VCaP (cell line): Measurements from ENCODE around the gene KCNJ5.

Experiments used
- H3K27ac ChIP-seq: fragments of 450-650 bp; 2 replicates; pipeline ENCODE4 v1.5.1; 2017
- TF ChIP-seq, protein P1 (sequence below): fragments of 450-650 bp; conservative IDR thresholded peaks from 2 replicates; pipeline ENCODE4 v1.5.1; 2017; ENCODE audit warnings: mild to moderate bottlenecking, moderate library complexity

KCNJ5 gene

DNA sequence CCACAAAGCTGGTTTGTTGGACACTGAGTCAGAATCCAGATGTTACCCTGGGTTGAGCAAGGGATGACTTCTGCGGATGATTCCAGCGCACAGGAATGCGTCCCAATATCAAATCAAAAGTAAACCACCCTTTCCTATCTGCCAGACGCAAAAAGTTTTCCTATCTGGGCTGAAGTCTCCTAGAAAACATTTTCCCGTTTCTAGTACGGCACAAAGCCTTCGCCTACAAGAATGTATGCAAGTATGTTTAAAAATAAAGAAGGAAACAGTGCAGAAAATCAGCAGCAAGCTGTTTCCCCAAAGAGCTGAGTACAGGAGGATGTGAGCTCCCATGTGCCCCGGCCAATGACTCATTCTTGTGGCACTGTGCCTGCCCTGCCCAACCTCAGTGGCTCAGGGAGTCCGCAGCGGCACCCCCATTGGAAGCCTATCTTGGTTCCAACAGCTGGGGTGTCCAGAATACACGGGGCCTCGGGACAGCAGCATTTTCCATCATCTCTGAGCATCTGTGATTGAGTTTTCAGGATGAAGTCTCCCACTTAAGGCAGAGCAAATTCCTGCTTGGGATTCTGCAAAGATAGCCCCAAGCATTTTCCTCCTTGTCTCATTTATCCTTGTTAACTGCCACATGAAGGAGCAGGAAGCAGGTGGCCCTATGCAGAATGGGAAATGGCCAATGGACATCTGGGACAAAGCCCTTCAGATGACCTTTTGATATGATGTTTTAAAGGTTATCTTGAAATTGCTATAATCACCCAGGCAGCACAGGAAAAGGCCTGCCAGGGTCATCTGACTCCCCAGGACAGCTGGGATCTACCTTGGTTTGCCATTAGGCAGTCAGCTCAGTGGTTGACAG is 17.5 kb downstream of the KCNJ5 start:
- TF ChIP-seq, protein P1, sequence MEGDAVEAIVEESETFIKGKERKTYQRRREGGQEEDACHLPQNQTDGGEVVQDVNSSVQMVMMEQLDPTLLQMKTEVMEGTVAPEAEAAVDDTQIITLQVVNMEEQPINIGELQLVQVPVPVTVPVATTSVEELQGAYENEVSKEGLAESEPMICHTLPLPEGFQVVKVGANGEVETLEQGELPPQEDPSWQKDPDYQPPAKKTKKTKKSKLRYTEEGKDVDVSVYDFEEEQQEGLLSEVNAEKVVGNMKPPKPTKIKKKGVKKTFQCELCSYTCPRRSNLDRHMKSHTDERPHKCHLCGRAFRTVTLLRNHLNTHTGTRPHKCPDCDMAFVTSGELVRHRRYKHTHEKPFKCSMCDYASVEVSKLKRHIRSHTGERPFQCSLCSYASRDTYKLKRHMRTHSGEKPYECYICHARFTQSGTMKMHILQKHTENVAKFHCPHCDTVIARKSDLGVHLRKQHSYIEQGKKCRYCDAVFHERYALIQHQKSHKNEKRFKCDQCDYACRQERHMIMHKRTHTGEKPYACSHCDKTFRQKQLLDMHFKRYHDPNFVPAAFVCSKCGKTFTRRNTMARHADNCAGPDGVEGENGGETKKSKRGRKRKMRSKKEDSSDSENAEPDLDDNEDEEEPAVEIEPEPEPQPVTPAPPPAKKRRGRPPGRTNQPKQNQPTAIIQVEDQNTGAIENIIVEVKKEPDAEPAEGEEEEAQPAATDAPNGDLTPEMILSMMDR = no peak
- no peak overlapping the region for H3K27ac ChIP-seq

DNA sequence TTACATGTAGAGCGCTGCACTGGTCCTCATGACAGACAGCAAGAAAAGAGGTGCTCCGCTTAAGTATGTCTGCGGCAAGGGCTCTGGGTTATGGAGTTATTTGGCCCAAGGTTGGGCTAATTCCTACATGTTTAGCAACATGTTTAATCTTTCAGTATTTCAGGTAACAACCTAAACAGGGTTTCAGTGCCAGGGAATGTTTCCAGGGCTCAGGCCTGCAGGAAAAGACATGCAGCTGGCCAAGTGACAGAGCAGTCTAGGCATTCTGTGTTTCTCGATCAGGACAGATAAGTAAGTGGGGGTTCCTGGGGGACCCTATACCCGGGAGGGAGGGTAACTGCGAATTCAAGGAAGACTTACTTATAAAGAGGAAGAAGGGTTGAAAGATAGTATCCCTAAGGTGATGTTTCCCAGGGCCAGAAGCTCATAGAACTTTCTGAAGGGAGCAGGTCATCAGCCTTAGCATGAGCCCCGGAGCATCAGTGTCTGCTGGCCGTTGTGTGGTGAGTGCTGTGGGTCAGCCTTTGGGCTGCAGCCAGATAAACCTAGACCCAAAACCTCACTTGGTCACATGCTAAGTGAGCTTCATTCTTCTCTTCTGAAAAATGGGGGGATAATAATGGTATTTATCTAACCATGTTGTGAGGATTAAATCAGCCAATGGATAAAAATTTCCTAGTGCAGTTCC is 18.4 kb downstream of the KCNJ5 start:
- TF ChIP-seq, protein P1 = no peak

DNA sequence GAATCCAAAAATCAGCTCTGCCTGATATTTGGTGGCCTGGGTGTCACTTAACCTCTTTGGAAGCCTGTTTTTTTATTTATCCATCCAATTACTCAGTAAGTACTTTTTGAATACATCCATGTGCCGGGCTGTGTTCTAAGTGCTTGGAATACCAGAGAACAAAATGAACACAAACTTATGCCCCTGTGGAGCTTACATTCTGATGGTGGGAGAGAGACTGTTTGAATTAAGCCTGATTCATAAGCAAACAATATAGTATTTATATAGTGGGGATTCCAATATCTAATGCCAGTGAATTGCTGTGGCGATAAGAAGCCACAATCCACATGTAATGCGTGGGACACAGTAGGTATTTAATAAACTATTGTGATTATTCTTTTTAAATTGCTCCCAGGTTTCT is 19.4 kb downstream of the KCNJ5 start:
- TF ChIP-seq, protein P1 = no peak
- no peak overlapping the region for H3K27ac ChIP-seq

More for the DNA sequence above, 18.4 kb downstream of the KCNJ5 start:
- no peak overlapping the region for H3K27ac ChIP-seq

DNA sequence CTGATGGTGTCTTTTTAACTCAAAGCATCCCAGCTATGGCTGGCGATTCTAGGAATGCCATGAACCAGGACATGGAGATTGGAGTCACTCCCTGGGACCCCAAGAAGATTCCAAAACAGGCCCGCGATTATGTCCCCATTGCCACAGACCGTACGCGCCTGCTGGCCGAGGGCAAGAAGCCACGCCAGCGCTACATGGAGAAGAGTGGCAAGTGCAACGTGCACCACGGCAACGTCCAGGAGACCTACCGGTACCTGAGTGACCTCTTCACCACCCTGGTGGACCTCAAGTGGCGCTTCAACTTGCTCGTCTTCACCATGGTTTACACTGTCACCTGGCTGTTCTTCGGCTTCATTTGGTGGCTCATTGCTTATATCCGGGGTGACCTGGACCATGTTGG is 20.1 kb downstream of the KCNJ5 start:
- no peak overlapping the region for H3K27ac ChIP-seq
- TF ChIP-seq, protein P1 = no peak

DNA sequence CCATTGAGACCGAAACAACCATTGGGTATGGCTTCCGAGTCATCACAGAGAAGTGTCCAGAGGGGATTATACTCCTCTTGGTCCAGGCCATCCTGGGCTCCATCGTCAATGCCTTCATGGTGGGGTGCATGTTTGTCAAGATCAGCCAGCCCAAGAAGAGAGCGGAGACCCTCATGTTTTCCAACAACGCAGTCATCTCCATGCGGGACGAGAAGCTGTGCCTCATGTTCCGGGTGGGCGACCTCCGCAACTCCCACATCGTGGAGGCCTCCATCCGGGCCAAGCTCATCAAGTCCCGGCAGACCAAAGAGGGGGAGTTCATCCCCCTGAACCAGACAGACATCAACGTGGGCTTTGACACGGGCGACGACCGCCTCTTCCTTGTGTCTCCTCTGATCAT is 20.5 kb downstream of the KCNJ5 start:
- TF ChIP-seq, protein P1 = no peak
- H3K27ac ChIP-seq = no peak overlapping the region

DNA sequence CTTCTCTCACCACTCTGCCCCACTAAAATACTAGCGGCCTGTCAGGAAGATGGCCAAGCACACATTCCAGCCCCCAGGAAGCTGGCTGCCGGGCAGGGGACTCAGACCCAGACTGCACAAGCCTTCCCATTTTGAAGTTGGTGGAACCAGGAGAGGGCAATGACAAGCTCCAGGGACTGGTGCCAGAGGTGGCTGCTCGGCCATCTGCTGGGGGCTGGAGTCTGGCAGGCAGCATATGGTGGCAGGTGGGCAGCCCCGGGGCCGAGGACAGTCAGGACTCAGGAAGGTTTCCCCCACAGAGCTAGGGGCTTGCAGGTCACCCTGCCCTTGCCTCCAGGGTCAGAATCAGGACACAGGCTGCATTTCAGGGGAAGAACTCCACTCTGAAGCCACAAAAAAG is 22.6 kb downstream of the KCNJ5 start:
- TF ChIP-seq, protein P1 = no peak
- no peak overlapping the region for H3K27ac ChIP-seq

DNA sequence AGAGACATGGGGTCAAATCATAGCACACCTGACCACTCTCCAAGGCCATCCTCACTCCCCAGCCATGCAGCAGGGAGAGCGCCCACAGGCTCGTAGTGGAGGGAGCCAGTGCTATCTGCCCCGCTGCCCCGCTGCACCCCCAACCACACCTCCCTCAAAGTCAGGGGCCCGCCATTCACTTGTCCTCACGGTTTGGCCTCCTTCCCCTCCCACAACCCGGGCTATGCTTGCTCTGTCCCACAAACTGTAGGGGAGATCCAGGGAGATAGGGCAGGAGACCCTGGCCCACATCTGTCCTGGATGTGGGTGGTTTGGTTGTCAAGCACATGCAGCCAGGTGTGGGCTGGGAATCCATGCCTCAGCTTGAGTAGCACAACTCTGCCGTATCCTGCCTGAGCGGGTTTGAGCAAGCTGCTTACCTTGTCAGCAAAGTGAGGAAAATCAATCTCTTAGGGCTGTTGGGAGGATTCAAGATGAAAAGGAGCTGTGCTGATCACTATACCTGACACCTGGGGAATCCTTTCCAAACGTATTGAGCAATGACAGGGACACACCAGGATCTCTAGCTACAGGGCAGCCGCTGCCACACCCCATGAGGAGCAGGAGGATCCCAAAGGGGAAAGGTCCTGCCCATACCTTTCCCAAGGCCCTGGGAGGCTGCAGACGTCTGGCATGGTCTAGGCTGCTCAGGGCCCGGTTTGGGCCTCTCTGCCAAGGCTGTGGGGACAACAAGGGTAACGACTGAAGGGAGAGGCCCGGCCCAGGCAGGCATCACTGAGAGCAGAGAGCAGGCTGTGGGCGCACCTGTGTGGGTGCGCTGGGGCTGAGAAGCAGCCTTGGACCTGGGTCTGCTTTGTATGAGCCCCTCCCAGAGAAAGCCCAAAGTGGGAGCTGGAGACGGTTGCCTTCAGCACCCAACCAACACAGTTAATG is 23.3 kb downstream of the KCNJ5 start:
- no peak overlapping the region for H3K27ac ChIP-seq
- TF ChIP-seq, protein P1 = no peak
